Measurements from ENCODE around the gene ISL2. TPM values are rescaled to one million over a fixed set of nuclear protein-coding genes. Genes with fewer than 3 reads are reported as not detected.

Gene ISL2
- total and polyA plus RNA-seq, 2 of the 13 experiments (the other 11 are each of a cell fraction or from before 2014, with no cell fraction given) = 4.3 to 5.1 TPM

DNA sequence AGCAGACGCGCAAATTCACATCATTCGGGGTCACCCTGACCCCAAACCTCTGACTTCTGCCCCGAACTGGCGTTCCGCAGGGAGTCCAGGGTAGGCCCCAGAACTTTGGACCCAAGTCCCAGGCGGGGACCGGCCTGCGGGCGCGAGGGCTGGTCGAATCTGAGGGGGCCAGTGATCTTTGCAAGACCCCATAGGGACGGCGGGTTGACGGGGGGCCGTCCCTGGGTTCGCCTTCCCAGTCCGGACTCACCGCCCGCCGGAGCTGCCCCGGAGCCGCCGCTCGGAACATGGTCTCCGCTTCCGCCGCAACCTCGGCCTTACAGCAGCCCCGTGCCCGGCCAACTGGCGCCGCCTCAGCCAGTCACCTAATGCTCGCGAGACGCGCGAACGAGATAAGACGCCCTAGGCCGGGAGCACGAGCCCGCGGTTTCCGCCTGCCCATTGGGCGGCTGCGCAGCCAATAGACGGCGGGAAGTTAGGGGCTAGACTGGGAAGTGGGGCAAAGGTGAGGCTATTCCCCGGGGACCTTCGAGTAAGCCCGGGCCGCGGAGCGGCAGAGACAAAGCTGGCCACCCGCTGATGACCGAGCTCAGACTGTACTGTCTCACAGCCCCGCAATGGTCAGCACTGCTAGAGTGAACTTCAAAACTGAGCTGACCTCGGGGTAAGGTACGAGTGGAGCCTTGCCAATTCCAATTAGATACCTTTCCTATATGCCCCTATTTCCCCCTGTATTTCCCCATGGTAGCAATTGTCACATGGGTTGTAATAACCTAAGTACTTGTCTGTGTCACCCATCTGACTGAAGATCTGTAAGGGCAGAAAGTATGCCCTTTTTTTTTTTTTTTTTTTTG, 25.2 kb upstream of the ISL2 start, which contains the start of gene ETFA (continued):
- TF ChIP-seq RNF219 (CRISPR knock-in tag; IDR thresholded peaks at IDR 0.05) (no peak), TMF1 (CRISPR knock-in tag; IDR thresholded peaks at IDR 0.05; ENCODE audit: low read depth) (0 out of 2 replicates have a peak, but pooled peaks have one; percentile 57), PPARG (CRISPR knock-in tag; conservative IDR thresholded peaks at IDR 0.05) (peak; percentile 100), ZNF275 (CRISPR knock-in tag; IDR thresholded peaks at IDR 0.05; ENCODE audit: borderline replicate concordance) (peak; percentile 85; the same call in 1 of the 2 replicates), ZNF75D (CRISPR knock-in tag; IDR thresholded peaks at IDR 0.05; ENCODE audit: borderline replicate concordance) (no peak), ZNF274 (CRISPR knock-in tag; IDR thresholded peaks at IDR 0.05) (no peak; the same call in none of the 2 replicates), SKI (IDR thresholded peaks at IDR 0.05; ENCODE audit: partially characterized antibody) (no peak), RARG (CRISPR knock-in tag; IDR thresholded peaks at IDR 0.05; ENCODE audit: low read depth) (no peak), SALL2 (CRISPR knock-in tag; IDR thresholded peaks at IDR 0.05) (peak; percentile 22; the same call in 1 of the 2 replicates), KLF6 (CRISPR knock-in tag; IDR thresholded peaks at IDR 0.05) (peak; percentile 87; the same call in 1 of the 2 replicates), CREM (IDR thresholded peaks at IDR 0.05) (peak; percentile 33; the same call in 1 of the 2 replicates), CREM (CRISPR knock-in tag; IDR thresholded peaks at IDR 0.05) (no peak), DPF2 (CRISPR knock-in tag; IDR thresholded peaks at IDR 0.05; ENCODE audit: borderline replicate concordance, low read depth) (no peak; the same call in 1 of the 2 replicates), MATR3 (CRISPR knock-in tag; IDR thresholded peaks at IDR 0.05) (no peak), ZNF335 (CRISPR knock-in tag; IDR thresholded peaks at IDR 0.05) (peak; percentile 60), ZSCAN21 (CRISPR knock-in tag; IDR thresholded peaks at IDR 0.05; ENCODE audit: borderline replicate concordance) (peak; percentile 81; the same call in 1 of the 2 replicates), ZBTB42 (CRISPR knock-in tag; IDR thresholded peaks at IDR 0.05) (0 out of 2 replicates have a peak, but pooled peaks have one; percentile 53), SIX1 (CRISPR knock-in tag; IDR thresholded peaks at IDR 0.05; ENCODE audit: borderline replicate concordance) (no peak), U2AF1 (optimal IDR thresholded peaks at IDR 0.05; ENCODE audit: low read depth, low read length) (peak; percentile 73), RELA (CRISPR knock-in tag; IDR thresholded peaks at IDR 0.05) (no peak), CBFB (CRISPR knock-in tag; IDR thresholded peaks at IDR 0.05) (0 out of 2 replicates have a peak, but pooled peaks have one; percentile 44), ZNF510 (CRISPR knock-in tag; IDR thresholded peaks at IDR 0.05; ENCODE audit: low read depth) (peak; percentile 91; the same call in 1 of the 2 replicates), ZNF501 (CRISPR knock-in tag; IDR thresholded peaks at IDR 0.05) (peak; percentile 97), CHD2 (IDR thresholded peaks at IDR 0.05; ENCODE audit: low read depth, low read length) (peak; percentile 99), ZNF879 (CRISPR knock-in tag; IDR thresholded peaks at IDR 0.05) (no peak)
- TF ChIP-seq, protein P1, sequence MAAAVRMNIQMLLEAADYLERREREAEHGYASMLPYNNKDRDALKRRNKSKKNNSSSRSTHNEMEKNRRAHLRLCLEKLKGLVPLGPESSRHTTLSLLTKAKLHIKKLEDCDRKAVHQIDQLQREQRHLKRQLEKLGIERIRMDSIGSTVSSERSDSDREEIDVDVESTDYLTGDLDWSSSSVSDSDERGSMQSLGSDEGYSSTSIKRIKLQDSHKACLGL (CRISPR knock-in tag; IDR thresholded peaks at IDR 0.05) = peak; percentile 88
- TF ChIP-seq, protein P2, sequence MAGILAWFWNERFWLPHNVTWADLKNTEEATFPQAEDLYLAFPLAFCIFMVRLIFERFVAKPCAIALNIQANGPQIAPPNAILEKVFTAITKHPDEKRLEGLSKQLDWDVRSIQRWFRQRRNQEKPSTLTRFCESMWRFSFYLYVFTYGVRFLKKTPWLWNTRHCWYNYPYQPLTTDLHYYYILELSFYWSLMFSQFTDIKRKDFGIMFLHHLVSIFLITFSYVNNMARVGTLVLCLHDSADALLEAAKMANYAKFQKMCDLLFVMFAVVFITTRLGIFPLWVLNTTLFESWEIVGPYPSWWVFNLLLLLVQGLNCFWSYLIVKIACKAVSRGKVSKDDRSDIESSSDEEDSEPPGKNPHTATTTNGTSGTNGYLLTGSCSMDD (CRISPR knock-in tag; IDR thresholded peaks at IDR 0.05) = no peak
